Hepatocyte (in vitro differentiated cells): ENCODE data around the gene ZNF579. TPM values are rescaled to one million over a fixed set of nuclear protein-coding genes. Genes with fewer than 3 reads are reported as not detected.

Source experiments
- DNase-seq: peaks from one replicate; pipeline ENCODE4 v3.0.0-alpha.2; 2016; ENCODE audit warnings: low spot score
- H2AFZ ChIP-seq: fragments of 200-600 bp; sonication (generic); 2 replicates; pipeline ENCODE4 v1.6.0; 2016; ENCODE audit warnings: antibody characterized with exemption, mild to moderate bottlenecking
- H3K27ac ChIP-seq: fragments of 200-600 bp; sonication (generic); 2 replicates; pipeline ENCODE4 v1.5.1; 2016; ENCODE audit warnings: mild to moderate bottlenecking
- H3K27me3 ChIP-seq: fragments of 200-600 bp; sonication (generic); 2 replicates; pipeline ENCODE4 v1.6.1; 2016
- H3K36me3 ChIP-seq: fragments of 200-600 bp; sonication (generic); replicated peaks from 2 replicates; pipeline ENCODE4 v1.5.1; 2016; ENCODE audit warnings: low read depth; ENCODE audit not compliant: insufficient read depth
- H3K4me1 ChIP-seq: fragments of 200-600 bp; sonication (generic); 2 replicates; pipeline ENCODE4 v1.5.1; 2016; ENCODE audit warnings: mild to moderate bottlenecking, moderate library complexity; ENCODE audit not compliant: insufficient read depth
- H3K4me2 ChIP-seq: fragments of 200-600 bp; sonication (generic); 2 replicates; pipeline ENCODE4 v1.6.0; 2016
- H3K4me3 ChIP-seq: fragments of 200-600 bp; sonication (generic); 2 replicates; pipeline ENCODE4 v1.5.1; 2016; ENCODE audit warnings: mild to moderate bottlenecking
- H3K79me2 ChIP-seq: fragments of 200-600 bp; sonication (generic); 2 replicates; pipeline ENCODE4 v1.6.0; 2017; ENCODE audit warnings: mild to moderate bottlenecking
- H3K9me2 ChIP-seq: fragments of 200-600 bp; sonication (generic); replicated peaks from 2 replicates; pipeline ENCODE4 v1.6.0; 2017; ENCODE audit warnings: mild to moderate bottlenecking; ENCODE audit not compliant: insufficient read depth
- H3K9me3 ChIP-seq: fragments of 200-600 bp; sonication (generic); 2 replicates; pipeline ENCODE4 v1.5.1; 2016; ENCODE audit warnings: low read depth, mild to moderate bottlenecking
- H4K20me1 ChIP-seq: fragments of 200-600 bp; sonication (generic); 2 replicates; pipeline ENCODE4 v1.6.0; 2016; ENCODE audit warnings: mild to moderate bottlenecking; ENCODE audit not compliant: insufficient read depth, poor library complexity, severe bottlenecking
- CTCF ChIP-seq: fragments of 200-600 bp; sonication (generic); IDR thresholded peaks from 2 replicates; pipeline ENCODE4 v1.5.1; 2016; ENCODE audit warnings: antibody characterized with exemption, mild to moderate bottlenecking; ENCODE audit not compliant: poor library complexity
- EZH2 ChIP-seq: fragments of 200-600 bp; sonication (generic); IDR thresholded peaks from 2 replicates; pipeline ENCODE4 v1.6.1; 2016; ENCODE audit warnings: antibody characterized with exemption, mild to moderate bottlenecking, borderline replicate concordance
- EZH2phosphoT487 ChIP-seq: fragments of 200-600 bp; sonication (generic); IDR thresholded peaks from one replicate; pipeline ENCODE4 v1.6.1; 2018; ENCODE audit warnings: antibody characterized with exemption, mild to moderate bottlenecking, low read depth, moderate library complexity; ENCODE audit not compliant: unreplicated experiment, severe bottlenecking
- WGBS: methylation state at CpG from one replicate; pipeline ENCODE4 v1.1.6; 2016; ENCODE audit warnings: low lambda C conversion rate; ENCODE audit errors: missing lambda C conversion rate; 5-methylcytosine and 5-hydroxymethylcytosine counted together
- polyA plus RNA-seq: library from polyadenylated mRNA; unstranded; fragments of >200 nt; fragmentation: Nextera tagmentation; extraction: Ambion mirVana; gene quantifications from 2 replicates; pipeline ENCODE4 v1.2.1, GENCODE V29; 2016
- total RNA-seq: library from RNA; depleted of rRNA; stranded (reverse); fragments of >200 nt; gene quantifications from 2 replicates; pipeline ENCODE4 v1.2.3, GENCODE V29; 2014

The ZNF579 gene
- total and polyA plus RNA-seq, 2 experiments from 2014 or later: 5.1 to 14.8 TPM

GRCh38 chr19:55543567-55543966 is 37.1 kb downstream of the ZNF579 start:
- Histone ChIP-seq H3K9me3 (no peaks in the 10 kb centered on the region), H2AFZ (no peak overlapping the region), H3K4me3 (no peak overlapping the region), H3K27ac (no peak overlapping the region), H3K27me3 (no peaks in the 10 kb centered on the region), H3K79me2 (no peaks in the 10 kb centered on the region), H3K36me3 (no peaks in the 10 kb centered on the region), H4K20me1 (no peaks in the 10 kb centered on the region), H3K4me2 (no peak overlapping the region), H3K4me1 (no peaks in the 10 kb centered on the region), H3K9me2 (no peaks in the 10 kb centered on the region)
- no peak for TF ChIP-seq CTCF
- TF ChIP-seq EZH2phosphoT487: no peak
- no peak for TF ChIP-seq EZH2
- WGBS: 79% methylated on average over 5 of the region's 5 CpGs
- no peak for DNase-seq

GRCh38 chr19:55542292-55542855 is 38.3 kb downstream of the ZNF579 start:
- H3K79me2 ChIP-seq: no peaks in the 10 kb centered on the region
- no peaks in the 10 kb centered on the region for H4K20me1 ChIP-seq
- H3K9me3 ChIP-seq: no peaks in the 10 kb centered on the region
- no peaks in the 10 kb centered on the region for H3K27me3 ChIP-seq
- WGBS: 95% methylated on average over 5 of the region's 7 CpGs
- no peaks in the 10 kb centered on the region for H3K4me1 ChIP-seq
- DNase-seq: no peak
- H3K9me2 ChIP-seq: no peaks in the 10 kb centered on the region
- TF ChIP-seq EZH2 (no peak), EZH2phosphoT487 (no peak), CTCF (no peak)
- no peak overlapping the region for H3K4me3 ChIP-seq
- no peak overlapping the region for H3K27ac ChIP-seq
- no peak overlapping the region for H2AFZ ChIP-seq
- no peaks in the 10 kb centered on the region for H3K36me3 ChIP-seq
- H3K4me2 ChIP-seq: no peak overlapping the region

GRCh38 chr19:55541091-55541490 is 39.6 kb downstream of the ZNF579 start:
- H4K20me1 ChIP-seq: no peaks in the 10 kb centered on the region
- no peak for TF ChIP-seq CTCF
- no peak for TF ChIP-seq EZH2
- no peak for TF ChIP-seq EZH2phosphoT487
- H3K4me2 ChIP-seq: no peak overlapping the region
- no peak overlapping the region for H3K27ac ChIP-seq
- H3K79me2 ChIP-seq: no peaks in the 10 kb centered on the region
- no peak overlapping the region for H2AFZ ChIP-seq
- H3K4me3 ChIP-seq: no peak overlapping the region
- H3K9me3 ChIP-seq: no peaks in the 10 kb centered on the region
- no peaks in the 10 kb centered on the region for H3K27me3 ChIP-seq
- no peaks in the 10 kb centered on the region for H3K4me1 ChIP-seq
- WGBS: 85% methylated on average over 19 of the region's 19 CpGs
- no peaks in the 10 kb centered on the region for H3K36me3 ChIP-seq
- DNase-seq: no peak
- H3K9me2 ChIP-seq: no peaks in the 10 kb centered on the region
